ENCODE measurements around the gene PIP4K2A. TPM values are rescaled to one million over a fixed set of nuclear protein-coding genes. Genes with fewer than 3 reads are reported as not detected.

The PIP4K2A gene
- total and polyA plus RNA-seq, 2 experiments from 2014 or later: 16.5 to 31.1 TPM

DNA sequence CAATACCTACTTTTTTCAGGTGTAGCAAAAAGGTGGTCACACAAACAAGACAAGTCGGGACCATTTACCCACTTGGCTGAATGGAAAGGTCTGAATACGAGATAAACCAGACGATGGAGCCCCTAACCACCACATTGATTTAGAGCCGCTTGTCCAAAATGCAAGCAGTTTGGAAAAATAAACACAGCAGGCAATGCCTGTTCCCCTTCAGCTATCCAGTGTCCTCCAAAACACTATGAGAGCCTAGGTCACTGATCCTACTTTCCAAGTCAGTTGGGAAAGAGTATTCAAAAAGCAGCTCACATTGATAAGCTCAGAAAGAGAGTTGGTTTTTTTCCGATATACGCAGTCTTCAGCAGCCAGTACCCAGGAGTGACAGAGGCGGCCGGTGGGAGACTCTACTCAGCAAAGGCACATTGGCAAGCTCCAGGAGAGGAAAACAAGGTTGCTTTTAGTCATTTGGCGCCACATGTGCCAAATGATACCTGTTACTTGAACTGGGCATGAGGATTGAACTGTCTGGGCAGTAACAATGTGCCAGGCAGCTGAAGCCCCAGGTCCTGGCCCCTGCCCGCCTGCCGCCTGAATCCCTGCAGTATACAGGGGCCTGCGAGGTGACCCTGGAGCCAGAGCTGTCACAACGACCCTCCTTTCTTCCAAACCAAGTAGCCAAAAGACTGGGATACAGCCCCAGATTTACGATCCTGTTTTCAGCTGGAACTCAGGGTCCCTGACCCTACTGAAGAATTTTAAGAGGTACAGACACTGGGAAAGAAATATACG lies 109.8 kb downstream of the PIP4K2A start:
- Histone ChIP-seq H3K4me3 (no peak overlapping the region), H3K36me3 (replicated peaks; ENCODE audit: insufficient read depth, low read depth) (no peaks in the 10 kb centered on the region), H4K20me1 (ENCODE audit: insufficient read depth, poor library complexity, severe bottlenecking) (no peaks in the 10 kb centered on the region), H3K27me3 (no peaks in the 10 kb centered on the region), H3K9me3 (ENCODE audit: low read depth) (no peaks in the 10 kb centered on the region), H3K4me2 (no peak overlapping the region), H3K27ac (no peak overlapping the region), H3K79me2 (no peaks in the 10 kb centered on the region), H2AFZ (no peak overlapping the region), H3K4me1 (ENCODE audit: insufficient read depth) (no peaks in the 10 kb centered on the region), H3K9me2 (replicated peaks; ENCODE audit: insufficient read depth) (no peaks in the 10 kb centered on the region)
- TF ChIP-seq, protein P1, sequence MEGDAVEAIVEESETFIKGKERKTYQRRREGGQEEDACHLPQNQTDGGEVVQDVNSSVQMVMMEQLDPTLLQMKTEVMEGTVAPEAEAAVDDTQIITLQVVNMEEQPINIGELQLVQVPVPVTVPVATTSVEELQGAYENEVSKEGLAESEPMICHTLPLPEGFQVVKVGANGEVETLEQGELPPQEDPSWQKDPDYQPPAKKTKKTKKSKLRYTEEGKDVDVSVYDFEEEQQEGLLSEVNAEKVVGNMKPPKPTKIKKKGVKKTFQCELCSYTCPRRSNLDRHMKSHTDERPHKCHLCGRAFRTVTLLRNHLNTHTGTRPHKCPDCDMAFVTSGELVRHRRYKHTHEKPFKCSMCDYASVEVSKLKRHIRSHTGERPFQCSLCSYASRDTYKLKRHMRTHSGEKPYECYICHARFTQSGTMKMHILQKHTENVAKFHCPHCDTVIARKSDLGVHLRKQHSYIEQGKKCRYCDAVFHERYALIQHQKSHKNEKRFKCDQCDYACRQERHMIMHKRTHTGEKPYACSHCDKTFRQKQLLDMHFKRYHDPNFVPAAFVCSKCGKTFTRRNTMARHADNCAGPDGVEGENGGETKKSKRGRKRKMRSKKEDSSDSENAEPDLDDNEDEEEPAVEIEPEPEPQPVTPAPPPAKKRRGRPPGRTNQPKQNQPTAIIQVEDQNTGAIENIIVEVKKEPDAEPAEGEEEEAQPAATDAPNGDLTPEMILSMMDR (IDR thresholded peaks at IDR 0.05; ENCODE audit: poor library complexity): no peak
- TF ChIP-seq EZH2phosphoT487 (IDR thresholded peaks at IDR 0.05; ENCODE audit: low read depth, severe bottlenecking, unreplicated experiment) (no peak), EZH2 (IDR thresholded peaks at IDR 0.05; ENCODE audit: borderline replicate concordance) (no peak)
- DNase-seq (ENCODE audit: low spot score): no peak
- 80% methylated on average over 15 of the region's 15 CpGs for WGBS (ENCODE audit: low lambda C conversion rate, missing lambda C conversion rate)

- Histone ChIP-seq H3K4me2 (no peak overlapping the region), H2AFZ (no peak overlapping the region), H3K79me2 (no peaks in the 10 kb centered on the region), H4K20me1 (ENCODE audit: insufficient read depth, poor library complexity, severe bottlenecking) (no peaks in the 10 kb centered on the region), H3K27ac (no peak overlapping the region), H3K27me3 (no peaks in the 10 kb centered on the region), H3K36me3 (replicated peaks; ENCODE audit: insufficient read depth, low read depth) (no peaks in the 10 kb centered on the region), H3K9me2 (replicated peaks; ENCODE audit: insufficient read depth) (no peaks in the 10 kb centered on the region), H3K4me3 (no peak overlapping the region), H3K9me3 (ENCODE audit: low read depth) (no peaks in the 10 kb centered on the region), H3K4me1 (ENCODE audit: insufficient read depth) (no peaks in the 10 kb centered on the region)
- DNase-seq (ENCODE audit: low spot score): no peak
- TF ChIP-seq, protein P1 (IDR thresholded peaks at IDR 0.05; ENCODE audit: poor library complexity): no peak
- TF ChIP-seq EZH2phosphoT487 (IDR thresholded peaks at IDR 0.05; ENCODE audit: low read depth, severe bottlenecking, unreplicated experiment) (no peak), EZH2 (IDR thresholded peaks at IDR 0.05; ENCODE audit: borderline replicate concordance) (no peak)
- 82% methylated on average over 3 of the region's 3 CpGs for WGBS (ENCODE audit: low lambda C conversion rate, missing lambda C conversion rate)
Measured at GRCh38 chr10:22603581-22603980, 110.8 kb downstream of the PIP4K2A start.

GRCh38 chr10:22601618-22602017 lies 112.8 kb downstream of the PIP4K2A start:
- Histone ChIP-seq H3K27ac (no peak overlapping the region), H3K36me3 (replicated peaks; ENCODE audit: insufficient read depth, low read depth) (no peaks in the 10 kb centered on the region), H3K9me3 (ENCODE audit: low read depth) (no peaks in the 10 kb centered on the region), H4K20me1 (ENCODE audit: insufficient read depth, poor library complexity, severe bottlenecking) (no peaks in the 10 kb centered on the region), H3K9me2 (replicated peaks; ENCODE audit: insufficient read depth) (no peaks in the 10 kb centered on the region), H3K4me1 (ENCODE audit: insufficient read depth) (no peaks in the 10 kb centered on the region), H2AFZ (no peak overlapping the region), H3K27me3 (no peaks in the 10 kb centered on the region), H3K4me3 (no peak overlapping the region), H3K79me2 (no peaks in the 10 kb centered on the region), H3K4me2 (no peak overlapping the region)
- no peak for TF ChIP-seq EZH2 (IDR thresholded peaks at IDR 0.05; ENCODE audit: borderline replicate concordance)
- no peak for TF ChIP-seq EZH2phosphoT487 (IDR thresholded peaks at IDR 0.05; ENCODE audit: low read depth, severe bottlenecking, unreplicated experiment)
- TF ChIP-seq, protein P1 (IDR thresholded peaks at IDR 0.05; ENCODE audit: poor library complexity): no peak
- no peak for DNase-seq (ENCODE audit: low spot score)
- 96% methylated on average over 5 of the region's 5 CpGs for WGBS (ENCODE audit: low lambda C conversion rate, missing lambda C conversion rate)
